SK-N-MC (cell line): ENCODE measurements around the gene ANKFN1.

Source experiments
- EZH2 ChIP-seq: fragments of 200-600 bp; sonication (generic); IDR thresholded peaks from one replicate; pipeline ENCODE4 v1.6.1; 2017; ENCODE audit warnings: antibody characterized with exemption
- FOXP2 ChIP-seq: optimal IDR thresholded peaks from 2 replicates; pipeline ENCODE3; 2011; ENCODE audit warnings: mild to moderate bottlenecking, moderate library complexity; ENCODE audit not compliant: insufficient read depth; ENCODE audit errors: extremely low read length, control extremely low read depth
- POLR2AphosphoS5 ChIP-seq: IDR thresholded peaks from 2 replicates; pipeline ENCODE4 v1.6.1; 2012; ENCODE audit warnings: mild to moderate bottlenecking, low read depth, low read length, borderline replicate concordance

DNA sequence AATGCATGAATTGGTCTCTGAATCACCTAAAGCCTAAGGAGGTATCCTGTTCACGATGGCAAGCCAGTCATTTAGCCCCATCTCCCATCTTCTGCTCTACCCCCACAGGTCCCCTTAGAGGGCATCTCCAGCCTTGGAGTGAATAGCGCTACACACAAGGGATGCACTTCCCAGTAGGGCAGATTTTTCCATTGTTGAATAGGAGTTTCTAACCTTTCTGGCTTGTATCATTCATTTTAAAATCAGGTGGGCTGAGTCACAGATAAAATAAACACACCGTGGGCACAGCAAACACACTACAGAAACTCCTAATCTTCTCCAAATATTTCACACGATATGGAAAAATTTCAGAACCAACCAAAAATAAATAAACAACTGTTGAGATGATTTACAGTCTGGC is 239.0 kb downstream of the ANKFN1 start:
- TF ChIP-seq POLR2AphosphoS5, result no peak
- TF ChIP-seq EZH2, result no peak
- no peak for TF ChIP-seq FOXP2
